Naive thymus-derived CD4-positive, alpha-beta T cell (primary cell): ENCODE results near the gene PPP1CB. TPM values are rescaled to one million over a fixed set of nuclear protein-coding genes. Genes with fewer than 3 reads are reported as not detected.

Experiments used
- ATAC-seq: fragments of 150-1000 bp; cut with Tn5 transposase; 2 replicates; pipeline ENCODE4 v1.10.0; 2021; ENCODE audit warnings: mild to moderate bottlenecking, moderate library complexity
- CTCF ChIA-PET: fragments of 350-600 bp; sonication (Branson Sonifier 250); formaldehyde crosslinking; loops from one replicate; lab custom pipeline; 2021; ENCODE audit warnings: antibody characterized with exemption; lab: Charles Lee
- POLR2A ChIA-PET: fragments of 350-600 bp; sonication (Branson Sonifier 250); formaldehyde crosslinking; loops from one replicate; lab custom pipeline; 2021; ENCODE audit warnings: antibody characterized with exemption, inconsistent platforms; lab: Charles Lee
- DNase-seq, 9 donors: peaks; one replicate each; pipeline versions ENCODE4 v3.0.0 to v3.0.0-alpha.2; 2020 to 2022; ENCODE audit warnings: mixed read lengths in 1 of 9
- H3K27ac ChIP-seq: one replicate; pipeline ENCODE4 v1.7.0; 2013; ENCODE audit warnings: mild to moderate bottlenecking, low read depth, low read length, moderate library complexity
- H3K27me3 ChIP-seq, 2 donors: one replicate each; pipeline ENCODE4 v1.7.0; 2013; ENCODE audit warnings: low read length in 2 of 2, mild to moderate bottlenecking in 2 of 2, moderate library complexity in 2 of 2; ENCODE audit not compliant: control insufficient read depth in 2 of 2, insufficient read depth in 2 of 2
- H3K36me3 ChIP-seq, 3 experiments: 1 replicate in 2 of 3; 2 replicates in 1 of 3; pipeline ENCODE4 v1.7.0; 2013; ENCODE audit warnings: low read length in 3 of 3, mild to moderate bottlenecking in 3 of 3, moderate library complexity in 1 of 3; ENCODE audit not compliant: insufficient read depth in 3 of 3, control insufficient read depth in 2 of 3
- H3K4me1 ChIP-seq, 2 donors: one replicate each; pipeline ENCODE4 v1.7.0; 2013; ENCODE audit warnings: low read length in 2 of 2, mild to moderate bottlenecking in 2 of 2, moderate library complexity in 1 of 2; ENCODE audit not compliant: control insufficient read depth in 2 of 2, insufficient read depth in 2 of 2
- H3K4me3 ChIP-seq: 2 replicates; pipeline ENCODE4 v1.7.0; 2013; ENCODE audit warnings: mild to moderate bottlenecking, low read length
- H3K9me3 ChIP-seq, 3 experiments: 1 replicate in 2 of 3; 2 replicates in 1 of 3; pipeline ENCODE4 v1.7.0; 2013; ENCODE audit warnings: low read length in 3 of 3; ENCODE audit not compliant: control insufficient read depth in 2 of 3
- H3K27ac Mint-ChIP-seq, 9 donors: one replicate each; pipeline ENCODE4 v1.8.0; 2020 to 2022; ENCODE audit warnings: mixed read lengths in 9 of 9, mild to moderate bottlenecking in 8 of 9, moderate library complexity in 5 of 9, inconsistent platforms in 2 of 9
- H3K27me3 Mint-ChIP-seq, 5 donors: one replicate each; pipeline ENCODE4 v1.8.0; 2021 to 2022; ENCODE audit warnings: mixed read lengths in 5 of 5, mild to moderate bottlenecking in 1 of 5
- H3K36me3 Mint-ChIP-seq, 5 donors: one replicate each; pipeline ENCODE4 v1.8.0; 2020 to 2022; ENCODE audit warnings: mixed read lengths in 5 of 5, mild to moderate bottlenecking in 3 of 5, inconsistent platforms in 1 of 5
- H3K4me1 Mint-ChIP-seq, 7 donors: one replicate each; pipeline ENCODE4 v1.8.0; 2020 to 2022; ENCODE audit warnings: mixed read lengths in 7 of 7, mild to moderate bottlenecking in 3 of 7, inconsistent platforms in 1 of 7
- H3K4me3 Mint-ChIP-seq, 10 donors: one replicate each; pipeline ENCODE4 v1.8.0; 2020 to 2022; ENCODE audit warnings: mild to moderate bottlenecking in 10 of 10, mixed read lengths in 10 of 10, moderate library complexity in 6 of 10, inconsistent platforms in 2 of 10
- H3K9me3 Mint-ChIP-seq, 11 donors: one replicate each; pipeline ENCODE4 v1.8.0; 2020 to 2022; ENCODE audit warnings: mixed read lengths in 11 of 11, mild to moderate bottlenecking in 4 of 11, inconsistent platforms in 1 of 11, moderate library complexity in 1 of 11
- intact Hi-C, 2 donors: fragments of 100-400 bp; cut with micrococcal nuclease; formaldehyde crosslinking; loops; one replicate each; pipeline ENCODE4 v1.15.1; 2023
- polyA plus RNA-seq, 2 donors: library from polyadenylated mRNA; unstranded; fragments of 300-500 nt; fragmentation: Illumina TruSeq; gene quantifications; one replicate each; pipeline ENCODE4 v1.2.3, GENCODE V29; 2021
- total RNA-seq, 6 experiments: library from RNA in 5 of 6; stranded (reverse) in 5 of 6; gene quantifications; 1 replicate in 5 of 6; 2 replicates in 1 of 6; pipeline ENCODE4 v1.2.3 and lab custom pipeline; 2021 to 2026

PPP1CB gene
- total and polyA plus RNA-seq, 7 experiments from 2014 or later, result 73.5 to 223 (median 209) TPM

GRCh38 chr2:28751956-28752630 is 463 bp downstream of the PPP1CB start:
- Histone ChIP-seq H3K27me3 (no peaks in the 10 kb centered on the region), H3K36me3 (peaks cover 0 to 9% (median 0%) of the 10 kb centered on the region in 3 experiments), H3K4me3 (peak overlapping the region; percentile 92), H3K4me1 (peaks cover 48 to 51% of the 10 kb centered on the region in 2 donors), H3K27ac (peak overlapping the region; percentile 99), H3K9me3 (no peaks in the 10 kb centered on the region)
- H3K27ac Mint-ChIP-seq, result peak overlapping the region; percentile 93 to 99 (median 97)
- H3K4me1 Mint-ChIP-seq, result peaks cover 40 to 73% (median 68%) of the 10 kb centered on the region in 7 donors
- H3K27me3 Mint-ChIP-seq, result no peaks in the 10 kb centered on the region
- ATAC-seq (peak; percentile 30), DNase-seq (peak in 5 of 9 donors; percentile 30 to 50 (median 39))
- POLR2A ChIA-PET, result interaction anchor here (0.6 to 8.0 kb wide), 28 partner anchors 9 to 364 kb away, joined by 3 to 86 read pairs (median 4); partner anchors contain the start of gene TRMT61B
- intact Hi-C loops, result loop anchor here (1.0 to 10.0 kb wide), 19 partner anchors 21 to 1680 kb away; partner anchors contain the start of genes FOSL2 (in 2 of the 2), MRPL33 (in 2 of the 2), OST4 (in 2 of the 2) and SPDYA (in 2 of the 2)
- peaks cover 0 to 10% (median 4%) of the 10 kb centered on the region in 5 donors for H3K36me3 Mint-ChIP-seq
- H3K9me3 Mint-ChIP-seq, result peaks cover 0 to 3% (median 0%) of the 10 kb centered on the region in 11 donors
- CTCF ChIA-PET, result interaction anchor here (0.7 to 12.2 kb wide), 5 partner anchors 130 to 186 kb away, joined by 3 to 119 read pairs (median 6); no protein-coding TSS in a partner anchor
- peak overlapping the region; percentile 93 to 100 (median 96) for H3K4me3 Mint-ChIP-seq

- DNase-seq, result peak in 3 of 9 donors; percentile 15 to 27 (median 24)
- Mint-ChIP-seq H3K27ac (peak overlapping the region; percentile 93 to 99 (median 97)), H3K27me3 (no peaks in the 10 kb centered on the region), H3K4me3 (peak overlapping the region; percentile 93 to 100 (median 96)), H3K36me3 (peaks cover 0 to 10% (median 4%) of the 10 kb centered on the region in 5 donors), H3K4me1 (peaks cover 46 to 74% (median 70%) of the 10 kb centered on the region in 7 donors), H3K9me3 (peaks cover 0 to 3% (median 0%) of the 10 kb centered on the region in 11 donors)
- Histone ChIP-seq H3K27ac (peak overlapping the region; percentile 99), H3K9me3 (no peaks in the 10 kb centered on the region), H3K27me3 (no peaks in the 10 kb centered on the region), H3K36me3 (peaks cover 0 to 9% (median 0%) of the 10 kb centered on the region in 3 experiments), H3K4me3 (peak overlapping the region; percentile 92), H3K4me1 (peaks cover 50% of the 10 kb centered on the region in 2 donors)
- CTCF ChIA-PET, result interaction anchor here (0.7 to 12.2 kb wide), 4 partner anchors 158 to 186 kb away, joined by 3 to 119 read pairs (median 4); no protein-coding TSS in a partner anchor
- intact Hi-C loops, result loop anchor here (1.0 to 10.0 kb wide), 11 partner anchors 20 to 1681 kb away; partner anchors contain the start of genes MRPL33 (in 2 of the 2), OST4 (in 2 of the 2), CCDC121 (in 1 of the 2) and CLIP4 (in 1 of the 2)
- no peak for ATAC-seq
- POLR2A ChIA-PET, result interaction anchor here (1.0 to 8.0 kb wide), 9 partner anchors 25 to 263 kb away, joined by 3 to 86 read pairs (median 6); no protein-coding TSS in a partner anchor
Measured at GRCh38 chr2:28752631-28753376, 1.2 kb downstream of the PPP1CB start.

- peaks cover 48 to 52% of the 10 kb centered on the region in 2 donors for H3K4me1 ChIP-seq
- H3K36me3 Mint-ChIP-seq, result peaks cover 0 to 13% (median 4%) of the 10 kb centered on the region in 5 donors
Measured at GRCh38 chr2:28754321-28754720, 2.7 kb downstream of the PPP1CB start.

GRCh38 chr2:28755421-28755820 is 3.8 kb downstream of the PPP1CB start:
- Histone ChIP-seq H3K27me3 (no peaks in the 10 kb centered on the region), H3K9me3 (no peaks in the 10 kb centered on the region), H3K27ac (no peak overlapping the region), H3K36me3 (peaks cover 0 to 9% (median 0%) of the 10 kb centered on the region in 3 experiments), H3K4me1 (peaks cover 42 to 44% of the 10 kb centered on the region in 2 donors), H3K4me3 (no peak overlapping the region)
- H3K36me3 Mint-ChIP-seq, result peaks cover 0 to 13% (median 4%) of the 10 kb centered on the region in 5 donors
- intact Hi-C loops, result loop anchor here (10.0 kb wide), 3 partner anchors 359 to 1681 kb away; partner anchors contain the start of genes CLIP4 (in 1 of the 2), EMILIN1 (in 1 of the 2), MRPL33 (in 1 of the 2) and OST4 (in 1 of the 2)
- H3K4me3 Mint-ChIP-seq, result peak overlapping the region in 9 of 10 donors; percentile 41 to 97 (median 77)
- H3K27ac Mint-ChIP-seq, result peak overlapping the region in 3 of 9 donors; percentile 21 to 71 (median 26)
- POLR2A ChIA-PET, result interaction anchor here (0.7 to 2.3 kb wide), 6 partner anchors 8 to 188 kb away, joined by 3 to 16 read pairs (median 4); no protein-coding TSS in a partner anchor
- H3K9me3 Mint-ChIP-seq, result peaks cover 0 to 4% (median 0%) of the 10 kb centered on the region in 11 donors
- H3K4me1 Mint-ChIP-seq, result peaks cover 37 to 68% (median 61%) of the 10 kb centered on the region in 7 donors
- no peaks in the 10 kb centered on the region for H3K27me3 Mint-ChIP-seq
- CTCF ChIA-PET, result interaction anchor here (0.6 to 12.2 kb wide), 7 partner anchors 9 to 223 kb away, joined by 3 to 119 read pairs (median 3); no protein-coding TSS in a partner anchor
- ATAC-seq (no peak), DNase-seq (no peak)

More at GRCh38 chr2:28754321-28754720, 2.7 kb downstream of the PPP1CB start:
- Histone ChIP-seq H3K27me3 (no peaks in the 10 kb centered on the region), H3K4me3 (no peak overlapping the region), H3K27ac (no peak overlapping the region), H3K36me3 (peaks cover 0 to 9% (median 0%) of the 10 kb centered on the region in 3 experiments), H3K9me3 (no peaks in the 10 kb centered on the region)
- intact Hi-C loops, result loop anchor here (5.0 to 10.0 kb wide), 8 partner anchors 72 to 1682 kb away; partner anchors contain the start of genes MRPL33 (in 2 of the 2), OST4 (in 2 of the 2), CCDC121 (in 1 of the 2) and CLIP4 (in 1 of the 2)
- DNase-seq (no peak), ATAC-seq (no peak)
- Mint-ChIP-seq H3K4me1 (peaks cover 45 to 74% (median 68%) of the 10 kb centered on the region in 7 donors), H3K9me3 (peaks cover 0 to 4% (median 0%) of the 10 kb centered on the region in 11 donors), H3K27ac (peak overlapping the region in 6 of 9 donors; percentile 6 to 97 (median 38)), H3K27me3 (no peaks in the 10 kb centered on the region), H3K4me3 (peak overlapping the region; percentile 48 to 97 (median 78))
- ChIA-PET POLR2A (interaction anchor here (0.7 to 2.3 kb wide), 6 partner anchors 12 to 187 kb away, joined by 3 to 16 read pairs (median 3); no protein-coding TSS in a partner anchor), CTCF (interaction anchor here (1.3 to 12.2 kb wide), 4 partner anchors 14 to 186 kb away, joined by 3 to 119 read pairs (median 4); no protein-coding TSS in a partner anchor)

GRCh38 chr2:28758459-28758858 is 6.8 kb downstream of the PPP1CB start:
- no peak for DNase-seq
- H3K27ac Mint-ChIP-seq, result peak overlapping the region in 2 of 9 donors; percentile 33 to 56
- Histone ChIP-seq H3K4me3 (no peak overlapping the region), H3K27me3 (no peaks in the 10 kb centered on the region), H3K36me3 (no peaks in the 10 kb centered on the region), H3K27ac (no peak overlapping the region), H3K4me1 (peaks cover 56 to 69% of the 10 kb centered on the region in 2 donors), H3K9me3 (no peaks in the 10 kb centered on the region)
- H3K27me3 Mint-ChIP-seq, result no peaks in the 10 kb centered on the region
- ATAC-seq, result peak; percentile 18
- peaks cover 0 to 1% (median 0%) of the 10 kb centered on the region in 11 donors for H3K9me3 Mint-ChIP-seq
- intact Hi-C loops, result loop anchor here (10.0 kb wide), 3 partner anchors 356 to 1684 kb away; partner anchors contain the start of genes CLIP4 (in 1 of the 2), EMILIN1 (in 1 of the 2), MRPL33 (in 1 of the 2) and OST4 (in 1 of the 2)
- ChIA-PET CTCF (interaction anchor here (12.2 kb wide), 1 partner anchor 164 kb away, joined by 119 read pairs; no protein-coding TSS in a partner anchor), POLR2A (no interaction called here)
- peaks cover 0 to 13% (median 7%) of the 10 kb centered on the region in 5 donors for H3K36me3 Mint-ChIP-seq
- peaks cover 42 to 90% (median 82%) of the 10 kb centered on the region in 7 donors for H3K4me1 Mint-ChIP-seq
- H3K4me3 Mint-ChIP-seq, result peak overlapping the region in 8 of 10 donors; percentile 10 to 93 (median 37)
